ENCODE measurements around the gene SP6. TPM values are rescaled to one million over a fixed set of nuclear protein-coding genes. Genes with fewer than 3 reads are reported as not detected.

The SP6 gene
- total and polyA plus RNA-seq, 2 of the 4 experiments (the other 2 are of a cell fraction) = under 0.01 to 0.31 TPM

- TF ChIP-seq RAD21 (IDR thresholded peaks at IDR 0.05; ENCODE audit: low read length) = no peak
- TF ChIP-seq POLR2A (IDR thresholded peaks at IDR 0.05; ENCODE audit: low read depth, low read length) = no peak
- TF ChIP-seq CHD1 (IDR thresholded peaks at IDR 0.05; ENCODE audit: low read depth, low read length) = no peak
These were observed 11.9 kb upstream of the SP6 start (continued) for GRCh38 chr17:47862621-47863440.

GRCh38 chr17:47860386-47860785 lies 9.4 kb upstream of the SP6 start:
- CTCF ChIA-PET = no interaction called here
- WGBS, 2 experiments (ENCODE audit: extremely low coverage in 2 of 2, insufficient read length in 1 of 2) = 100% methylated on average over 1 of the region's 5 CpGs; no CpG with 5 or more reads in 1 of the 2 experiments

More at GRCh38 chr17:47860386-47860785, 9.4 kb upstream of the SP6 start:
- H3K4me2 ChIP-seq (ENCODE audit: low read depth, low read length) = no peak overlapping the region
- no peak overlapping the region for H4K5ac ChIP-seq (ENCODE audit: low read depth, low read length)
- TF ChIP-seq USF2 (IDR thresholded peaks at IDR 0.05; ENCODE audit: low read depth, low read length) (no peak), RAD21 (IDR thresholded peaks at IDR 0.05; ENCODE audit: low read length) (no peak), MXI1 (IDR thresholded peaks at IDR 0.05; ENCODE audit: borderline replicate concordance, low read depth, low read length) (no peak), CEBPB (IDR thresholded peaks at IDR 0.05; ENCODE audit: low read depth, low read length) (no peak), BHLHE40 (IDR thresholded peaks at IDR 0.05; ENCODE audit: low read depth, low read length) (no peak), CTCF (conservative IDR thresholded peaks at IDR 0.05; ENCODE audit: low read depth, low read length) (no peak), MAFK (IDR thresholded peaks at IDR 0.05; ENCODE audit: low read depth, low read length) (no peak), SMC3 (IDR thresholded peaks at IDR 0.05; ENCODE audit: low read depth, low read length) (no peak), CHD1 (IDR thresholded peaks at IDR 0.05; ENCODE audit: low read depth, low read length) (no peak), RCOR1 (IDR thresholded peaks at IDR 0.05; ENCODE audit: insufficient replicate concordance, low read length) (no peak), POLR2A (IDR thresholded peaks at IDR 0.05; ENCODE audit: low read depth, low read length) (no peak)
- DNase-seq = no peak
- H3K14ac ChIP-seq (replicated peaks; ENCODE audit: low read depth, low read length) = no peak overlapping the region
- peaks cover 20% of the 10 kb centered on the region for H3K27me3 ChIP-seq (ENCODE audit: control insufficient read depth, insufficient read depth, low read length)
- no peak overlapping the region for H3K4ac ChIP-seq (ENCODE audit: low read depth, low read length)
- H3K18ac ChIP-seq (ENCODE audit: low read depth, low read length) = no peak overlapping the region
- no peak overlapping the region for H2AFZ ChIP-seq (replicated peaks; ENCODE audit: low read length, poor library complexity)
- H2BK20ac ChIP-seq (ENCODE audit: low read depth, low read length) = no peak overlapping the region
- H2AK9ac ChIP-seq (replicated peaks; ENCODE audit: low read depth, low read length, poor library complexity) = no peak overlapping the region
- no peaks in the 10 kb centered on the region for H3K36me3 ChIP-seq (ENCODE audit: control insufficient read depth, insufficient read depth, low read length)
- dilution Hi-C loops (cut with HindIII; ENCODE audit: low sequenced_read_pairs, unreplicated experiment) = no loop called here
- H3K9ac ChIP-seq (ENCODE audit: low read depth, low read length) = no peak overlapping the region
- H3K9me3 ChIP-seq (ENCODE audit: control insufficient read depth, insufficient read depth, low read length) = peaks cover 3% of the 10 kb centered on the region; the same call in 1 of the 2 replicates
- POLR2A ChIA-PET (ENCODE audit: unreplicated experiment) = no interaction called here
- H2AK5ac ChIP-seq (ENCODE audit: low read depth, low read length) = no peak overlapping the region
- no peak overlapping the region for H2BK120ac ChIP-seq (ENCODE audit: low read depth, low read length)
- H2BK5ac ChIP-seq (ENCODE audit: low read depth, low read length, poor library complexity, severe bottlenecking) = no peak overlapping the region
- BruUV-seq (replicated peaks) = no TSS peak
- H4K91ac ChIP-seq (ENCODE audit: insufficient read depth, low read depth, low read length) = 0 out of 2 replicates have a peak overlapping the region, but pooled peaks have one; percentile 32
- no peaks in the 10 kb centered on the region for H3K79me1 ChIP-seq (ENCODE audit: low read depth in 1 of 2, low read length in 2 of 2)
- no peaks in the 10 kb centered on the region for H4K20me1 ChIP-seq (ENCODE audit: insufficient read depth, low read length)
- no peak overlapping the region for H4K8ac ChIP-seq (ENCODE audit: low read depth in 2 of 2, low read length in 2 of 2)
- no peak overlapping the region for H3K23ac ChIP-seq (ENCODE audit: low read depth, low read length)
- in situ Hi-C loops (cut with MboI; ENCODE audit: low sequenced_read_pairs) = no loop called here
- no peak overlapping the region for H3K27ac ChIP-seq (ENCODE audit: insufficient read depth, low read length)
- no peak overlapping the region for H2BK15ac ChIP-seq (ENCODE audit: low read depth, low read length)
- intact Hi-C loops (cut with micrococcal nuclease) = no loop called here
- no peak overlapping the region for H3K4me3 ChIP-seq (ENCODE audit: insufficient read depth, low read depth, low read length)
- no peak for ATAC-seq (ENCODE audit: low read depth)
- no peak overlapping the region for H3K56ac ChIP-seq (ENCODE audit: extremely low read depth, insufficient read depth, low read length)
- H3K4me1 ChIP-seq (ENCODE audit: control insufficient read depth, insufficient read depth, low read length) = peaks cover 8% of the 10 kb centered on the region
- H3K9me1 ChIP-seq (ENCODE audit: insufficient read depth, low read length) = peaks cover 5% of the 10 kb centered on the region
